IPS DF 6.9 (cell line): Measurements from ENCODE around the gene SLC25A22.

Experiments
- DNase-seq: peaks from one replicate; pipeline ENCODE4 v3.0.0-alpha.2; 2013; ENCODE audit warnings: low read depth, low spot score
- H3K27ac ChIP-seq: one replicate; pipeline ENCODE4 v1.5.1; 2013; ENCODE audit warnings: low read length, control low read depth
- H3K27me3 ChIP-seq: 2 replicates; pipeline ENCODE4 v1.6.1; 2013; ENCODE audit warnings: mild to moderate bottlenecking, low read length; ENCODE audit not compliant: control insufficient read depth, insufficient read depth
- H3K36me3 ChIP-seq: 2 replicates; pipeline ENCODE4 v1.6.1; 2013; ENCODE audit warnings: low read length; ENCODE audit not compliant: control insufficient read depth, insufficient read depth
- H3K4me1 ChIP-seq: 2 replicates; pipeline ENCODE4 v1.6.1; 2013; ENCODE audit warnings: low read length; ENCODE audit not compliant: control insufficient read depth, insufficient read depth
- H3K4me3 ChIP-seq: 2 replicates; pipeline ENCODE4 v1.5.1; 2013; ENCODE audit warnings: mild to moderate bottlenecking, low read length
- H3K9me3 ChIP-seq: 2 replicates; pipeline ENCODE4 v1.6.1; 2013; ENCODE audit warnings: low read length, inconsistent platforms; ENCODE audit not compliant: control insufficient read depth, insufficient read depth
- WGBS: extraction: QIAGEN DNeasy Blood & Tissue Kit; methylation state at CpG from one replicate; pipeline ENCODE4 v1.1.7; 2013; ENCODE audit warnings: mixed read lengths, missing lambda C conversion rate; ENCODE audit not compliant: insufficient read length, insufficient coverage; 5-methylcytosine and 5-hydroxymethylcytosine counted together

Gene SLC25A22

DNA sequence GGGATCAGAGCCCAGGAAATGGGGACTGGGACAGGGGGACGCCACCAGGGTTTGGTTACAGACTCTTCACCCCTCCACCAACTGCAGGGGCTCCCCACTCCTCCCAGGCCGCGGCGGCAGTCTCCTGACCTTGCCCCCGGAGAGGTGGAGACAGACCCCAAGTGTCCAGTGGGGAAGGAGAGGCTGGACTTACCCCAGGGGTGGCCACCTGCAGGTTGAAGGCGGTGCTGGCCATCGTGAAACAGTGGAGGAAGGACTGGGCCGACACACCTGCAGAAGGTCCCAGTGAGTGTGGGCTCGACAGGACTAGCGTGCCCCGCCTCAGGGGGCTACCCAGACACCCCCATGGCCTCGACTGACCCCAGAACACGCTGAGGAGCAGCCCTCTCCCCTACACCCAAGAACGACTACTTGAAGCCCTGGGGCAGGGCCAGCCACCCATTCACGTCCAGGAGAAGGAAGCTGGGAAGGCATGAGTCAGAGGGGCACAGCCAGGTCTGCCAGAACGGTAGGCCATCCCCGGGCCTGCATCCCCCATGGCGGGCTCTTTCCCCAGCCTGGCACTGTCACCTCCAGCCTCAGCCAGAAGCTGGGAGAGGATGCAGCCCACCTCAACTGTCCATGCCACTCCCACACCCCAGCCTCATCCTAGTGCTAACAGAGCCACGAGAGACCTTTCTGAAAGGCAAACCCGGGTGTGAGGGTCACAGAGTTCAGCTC lies 23.0 kb downstream of the SLC25A22 start:
- Histone ChIP-seq H3K36me3 (peaks cover 33% of the 10 kb centered on the region), H3K27ac (no peak overlapping the region), H3K27me3 (no peaks in the 10 kb centered on the region), H3K9me3 (no peaks in the 10 kb centered on the region), H3K4me3 (no peak overlapping the region), H3K4me1 (0 out of 2 replicates have a peak, but pooled peaks cover 4% of the 10 kb centered on the region)
- no CpG with 5 or more reads among the region's 20 CpGs for WGBS
- DNase-seq = no peak

DNA sequence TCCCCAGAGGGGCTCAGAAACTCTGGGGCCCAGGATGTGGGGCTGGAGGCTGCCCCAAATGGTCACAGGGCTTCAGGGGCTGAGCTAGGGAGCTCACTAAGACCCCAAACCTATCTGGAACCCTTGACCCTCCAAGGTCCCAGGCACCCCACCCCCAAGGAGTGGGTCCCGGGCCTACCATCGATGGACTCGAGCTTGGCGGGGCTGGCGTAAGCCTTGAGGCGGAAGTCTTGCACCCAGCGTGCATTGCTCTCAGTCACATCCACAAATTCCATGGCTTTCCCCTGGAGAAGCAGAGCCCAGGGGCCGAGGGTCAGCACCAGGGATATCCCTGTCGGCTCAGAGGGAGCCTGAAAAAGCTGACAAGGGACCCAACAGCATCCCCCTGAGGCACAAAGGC lies 24.3 kb downstream of the SLC25A22 start:
- H3K36me3 ChIP-seq = peaks cover 36% of the 10 kb centered on the region
- no peak for DNase-seq
- no CpG with 5 or more reads among the region's 9 CpGs for WGBS

DNA sequence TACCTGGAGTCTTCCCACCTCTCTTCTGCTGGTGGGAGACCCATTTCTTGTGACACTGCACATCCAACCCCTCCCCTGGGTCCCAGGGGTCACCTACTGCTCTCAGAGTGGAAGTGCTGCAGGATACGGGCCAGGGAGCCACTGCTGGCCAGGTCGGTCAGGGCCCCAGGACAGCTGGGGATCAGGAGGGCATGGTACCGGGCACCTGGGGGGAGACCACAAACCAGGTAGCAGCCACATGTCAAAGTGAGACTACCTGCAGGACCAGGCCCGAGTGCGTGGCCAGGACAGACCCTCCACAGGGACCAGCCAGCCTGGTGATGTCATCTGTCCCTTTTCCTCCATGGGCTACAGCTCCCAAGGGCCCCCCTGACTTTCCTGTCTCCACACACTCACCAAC lies 24.7 kb downstream of the SLC25A22 start:
- WGBS = no CpG with 5 or more reads among the region's 5 CpGs
- H3K9me3 ChIP-seq = no peaks in the 10 kb centered on the region
- DNase-seq = no peak
- H3K36me3 ChIP-seq = peaks cover 36% of the 10 kb centered on the region
- no peak overlapping the region for H3K27ac ChIP-seq
- no peak overlapping the region for H3K4me3 ChIP-seq
- H3K27me3 ChIP-seq = no peaks in the 10 kb centered on the region
- H3K4me1 ChIP-seq = 0 out of 2 replicates have a peak, but pooled peaks cover 4% of the 10 kb centered on the region

More for the DNA sequence above, 24.3 kb downstream of the SLC25A22 start:
- no peak overlapping the region for H3K4me3 ChIP-seq
- H3K27ac ChIP-seq = no peak overlapping the region
- no peaks in the 10 kb centered on the region for H3K27me3 ChIP-seq
- 0 out of 2 replicates have a peak, but pooled peaks cover 4% of the 10 kb centered on the region for H3K4me1 ChIP-seq
- no peaks in the 10 kb centered on the region for H3K9me3 ChIP-seq

DNA sequence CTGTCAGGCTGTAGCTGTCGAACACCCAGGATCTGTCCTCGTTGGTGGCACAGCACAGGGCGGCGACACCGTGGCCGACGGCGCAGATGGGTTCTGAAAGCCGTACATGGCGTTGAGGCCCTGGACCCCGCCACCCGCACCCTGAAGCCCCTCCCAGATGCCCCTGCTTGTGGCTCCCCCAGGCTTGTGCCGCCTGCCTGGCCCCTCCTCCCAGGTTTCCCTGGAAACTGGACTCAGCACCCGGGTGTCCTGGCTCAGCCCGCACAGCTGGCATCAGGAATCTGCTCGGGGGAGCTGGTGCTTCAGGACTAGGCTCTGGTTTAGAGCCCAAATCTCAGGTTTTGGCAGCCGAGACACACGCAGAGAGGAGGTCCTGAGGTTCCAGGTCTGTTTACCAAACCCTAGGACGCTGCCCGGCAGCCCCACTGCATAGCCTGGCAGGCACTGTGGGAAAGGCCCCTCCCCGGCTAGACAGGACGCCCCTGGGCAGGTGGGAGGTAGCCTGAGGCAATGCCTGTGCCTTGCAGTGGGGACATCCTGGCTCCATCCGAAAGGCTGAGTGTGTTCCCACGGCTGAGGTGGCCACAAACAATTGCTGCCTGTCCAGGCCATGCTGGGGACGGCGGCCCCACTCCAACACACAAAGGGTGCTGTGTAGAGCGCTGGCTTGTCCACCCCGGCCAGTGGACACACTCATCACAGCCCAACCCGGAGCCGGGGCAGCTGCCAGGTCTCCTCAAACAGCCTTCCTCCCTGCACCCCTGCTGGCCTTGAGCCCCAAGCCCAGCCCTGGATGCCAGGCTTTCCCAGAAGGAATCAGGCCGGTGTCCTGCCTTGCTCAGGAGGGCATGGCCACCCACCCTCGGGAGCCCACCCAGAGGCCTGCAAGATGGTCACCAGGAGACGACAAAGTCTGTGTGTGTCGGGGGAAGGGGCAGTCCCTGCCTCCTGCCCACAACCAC lies 25.4 kb downstream of the SLC25A22 start:
- WGBS = no CpG with 5 or more reads among the region's 34 CpGs
- Histone ChIP-seq H3K27me3 (no peaks in the 10 kb centered on the region), H3K36me3 (peaks cover 36% of the 10 kb centered on the region), H3K4me3 (no peak overlapping the region), H3K27ac (no peak overlapping the region), H3K9me3 (no peaks in the 10 kb centered on the region), H3K4me1 (0 out of 2 replicates have a peak, but pooled peaks cover 2% of the 10 kb centered on the region)
- no peak for DNase-seq

DNA sequence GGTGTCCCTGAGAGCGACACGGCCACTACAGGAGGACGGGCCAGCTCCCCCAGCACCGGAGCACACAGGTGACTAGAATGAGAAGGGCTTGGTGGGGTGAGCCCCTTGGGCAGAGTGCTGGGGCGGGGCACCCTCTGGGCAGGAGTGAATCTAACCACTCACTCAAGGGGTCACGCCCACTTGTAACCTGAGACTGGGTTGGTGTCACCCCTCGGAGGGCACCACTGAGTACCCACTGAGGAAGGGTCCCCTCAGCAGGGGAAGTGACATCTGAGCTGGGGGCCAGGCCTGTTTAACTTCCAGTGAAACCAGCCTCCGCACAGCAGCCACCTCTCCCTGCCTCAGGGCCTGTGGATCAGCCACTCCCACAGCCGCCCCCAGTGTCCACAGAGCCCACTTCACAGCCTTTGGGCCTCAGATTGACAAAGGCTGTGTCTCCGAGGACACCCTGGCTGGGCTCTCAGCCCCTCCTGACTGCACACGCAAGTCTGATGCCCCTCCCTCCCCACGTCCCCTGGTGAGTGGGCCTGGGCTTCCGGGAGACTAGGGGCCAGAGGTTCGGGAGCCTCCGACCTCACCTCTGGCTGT lies 26.4 kb downstream of the SLC25A22 start:
- Histone ChIP-seq H3K27ac (no peak overlapping the region), H3K9me3 (no peaks in the 10 kb centered on the region), H3K4me1 (0 out of 2 replicates have a peak, but pooled peaks cover 2% of the 10 kb centered on the region), H3K4me3 (no peak overlapping the region), H3K27me3 (no peaks in the 10 kb centered on the region), H3K36me3 (peaks cover 38% of the 10 kb centered on the region)
- no CpG with 5 or more reads among the region's 15 CpGs for WGBS
- DNase-seq = no peak

DNA sequence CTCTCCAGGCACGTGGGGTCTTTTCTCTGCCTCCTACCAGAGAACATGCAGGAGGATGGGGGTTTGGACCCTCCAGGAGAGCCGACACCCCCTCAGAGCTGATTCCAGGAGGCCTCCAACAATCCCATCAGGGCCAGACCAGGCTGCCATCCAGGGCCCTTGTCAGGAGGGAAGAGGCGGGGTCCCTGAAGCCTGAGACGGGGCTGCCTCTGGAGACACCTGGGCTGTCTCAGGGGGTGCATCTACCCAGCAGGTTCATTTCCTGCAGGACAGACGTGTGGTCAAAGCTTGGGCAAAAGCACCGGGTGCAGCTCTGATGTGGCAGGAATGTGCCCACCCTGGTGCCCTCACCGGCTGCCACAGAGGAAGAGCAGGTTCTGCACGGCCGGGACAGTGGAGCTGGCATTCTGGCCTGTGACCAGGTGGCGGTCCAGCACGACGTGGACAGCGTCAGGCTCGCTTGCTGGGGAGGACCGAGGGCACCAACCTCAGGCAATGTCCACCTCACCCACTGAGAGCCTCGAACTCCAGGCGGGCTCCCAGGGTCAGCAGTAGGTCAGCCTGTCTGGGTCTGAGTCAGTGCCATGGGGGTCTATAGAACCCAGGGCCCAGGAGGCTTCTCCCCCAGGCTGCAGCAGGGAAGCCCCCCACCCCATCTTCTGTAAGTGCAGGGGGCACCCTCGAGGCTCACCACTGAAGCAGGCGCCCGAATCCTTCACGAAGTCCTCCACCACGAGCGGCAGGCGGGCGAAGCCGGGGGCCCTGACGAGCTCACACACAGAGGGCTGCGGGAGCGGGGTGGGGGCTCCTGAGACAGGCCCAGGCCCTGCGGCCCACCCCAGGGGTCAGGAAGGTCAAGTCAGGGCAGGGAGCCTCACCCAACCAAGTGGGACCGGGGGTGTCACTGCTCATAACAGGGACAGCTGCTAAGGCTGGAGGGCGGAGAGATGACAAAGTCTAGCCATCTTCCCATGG lies 27.2 kb downstream of the SLC25A22 start:
- no peaks in the 10 kb centered on the region for H3K27me3 ChIP-seq
- DNase-seq = no peak
- no peak overlapping the region for H3K4me3 ChIP-seq
- no peak overlapping the region for H3K27ac ChIP-seq
- H3K9me3 ChIP-seq = no peaks in the 10 kb centered on the region
- WGBS = no CpG with 5 or more reads among the region's 32 CpGs
- peaks cover 39% of the 10 kb centered on the region for H3K36me3 ChIP-seq
- H3K4me1 ChIP-seq = 0 out of 2 replicates have a peak, but pooled peaks cover 2% of the 10 kb centered on the region

DNA sequence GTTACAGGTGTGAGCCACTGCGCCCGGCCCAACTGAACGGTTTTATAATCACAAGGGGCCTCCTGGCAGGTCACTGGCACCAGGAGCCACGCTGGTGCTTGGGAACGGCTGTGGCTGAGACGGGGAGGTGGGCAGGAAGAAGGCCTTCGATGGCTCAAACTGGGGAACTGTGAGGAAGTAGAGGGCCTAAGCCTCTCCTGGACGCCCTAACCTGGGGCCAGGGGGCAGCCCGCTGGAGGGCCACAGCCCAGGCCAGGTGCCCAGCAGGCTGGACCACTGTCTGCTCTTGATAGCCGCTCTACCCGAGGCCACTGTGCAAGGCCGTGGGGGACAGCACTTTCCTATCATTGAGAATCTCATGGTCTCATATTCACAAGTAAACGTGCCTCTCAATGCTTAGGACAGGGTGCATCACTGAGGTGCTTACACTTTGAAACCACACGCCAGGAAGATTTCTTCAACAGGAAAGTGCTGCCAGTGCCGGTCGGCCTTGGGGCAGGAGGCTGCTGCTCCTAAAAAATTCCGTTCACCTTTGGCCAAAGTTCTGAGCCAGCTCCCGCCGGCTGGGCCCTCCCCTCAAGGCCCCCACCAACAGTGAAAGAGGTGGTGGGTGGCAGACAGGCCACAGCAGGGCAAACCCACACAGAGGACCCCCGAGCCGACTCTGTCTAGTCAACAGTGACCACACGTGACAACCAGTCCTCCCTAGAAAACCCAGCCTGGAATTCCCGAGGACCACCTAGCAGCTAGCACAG lies 28.0 kb downstream of the SLC25A22 start:
- no peak for DNase-seq
- no CpG with 5 or more reads among the region's 23 CpGs for WGBS
- Histone ChIP-seq H3K4me1 (0 out of 2 replicates have a peak, but pooled peaks cover 2% of the 10 kb centered on the region), H3K27ac (no peak overlapping the region), H3K36me3 (peaks cover 39% of the 10 kb centered on the region), H3K4me3 (no peak overlapping the region), H3K9me3 (no peaks in the 10 kb centered on the region), H3K27me3 (no peaks in the 10 kb centered on the region)

DNA sequence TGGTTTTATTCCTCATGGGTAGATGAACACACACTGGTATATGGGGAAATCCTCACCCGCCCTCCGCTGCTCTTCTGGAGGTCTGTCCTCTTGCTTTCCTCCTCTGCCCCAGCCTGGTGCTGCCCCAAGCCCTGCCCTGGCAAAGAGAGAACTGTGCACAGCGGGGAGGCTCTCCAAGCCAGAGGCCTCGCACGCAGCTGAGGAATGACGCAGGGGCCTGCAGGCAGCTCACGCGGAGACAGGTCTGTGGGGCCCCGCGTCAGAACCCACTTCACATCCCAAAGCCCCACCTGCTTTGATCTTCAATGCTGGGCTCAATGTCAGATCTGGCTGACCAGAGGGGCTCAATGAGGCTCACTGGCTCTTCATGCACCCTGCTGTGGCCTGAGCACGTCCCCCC lies 30.8 kb downstream of the SLC25A22 start:
- WGBS = no CpG with 5 or more reads among the region's 11 CpGs
- no peak for DNase-seq
- H3K4me3 ChIP-seq = no peak overlapping the region
- peaks cover 41% of the 10 kb centered on the region for H3K36me3 ChIP-seq
- H3K4me1 ChIP-seq = peaks cover 6% of the 10 kb centered on the region
- no peaks in the 10 kb centered on the region for H3K9me3 ChIP-seq
- no peak overlapping the region for H3K27ac ChIP-seq
- no peaks in the 10 kb centered on the region for H3K27me3 ChIP-seq

DNA sequence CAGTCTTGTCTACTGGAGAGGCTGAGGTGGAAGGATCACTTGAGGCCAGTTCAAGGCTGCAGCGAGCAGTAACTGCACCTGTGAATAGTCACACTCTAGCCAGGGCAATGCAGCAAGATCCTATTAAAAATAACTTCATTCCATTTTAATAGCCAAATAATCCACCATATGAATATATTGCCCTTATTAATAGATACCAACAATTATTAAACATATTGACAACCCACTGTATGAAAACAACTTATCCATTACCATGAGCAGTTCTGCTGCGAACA lies 31.2 kb downstream of the SLC25A22 start:
- peaks cover 6% of the 10 kb centered on the region for H3K4me1 ChIP-seq
- no peak for DNase-seq
- no peaks in the 10 kb centered on the region for H3K27me3 ChIP-seq
- no peak overlapping the region for H3K27ac ChIP-seq
- no CpG with 5 or more reads among the region's 2 CpGs for WGBS
- H3K36me3 ChIP-seq = peaks cover 38% of the 10 kb centered on the region
- no peaks in the 10 kb centered on the region for H3K9me3 ChIP-seq
- H3K4me3 ChIP-seq = no peak overlapping the region
